ENCODE results near the gene FN3K.

DNA sequence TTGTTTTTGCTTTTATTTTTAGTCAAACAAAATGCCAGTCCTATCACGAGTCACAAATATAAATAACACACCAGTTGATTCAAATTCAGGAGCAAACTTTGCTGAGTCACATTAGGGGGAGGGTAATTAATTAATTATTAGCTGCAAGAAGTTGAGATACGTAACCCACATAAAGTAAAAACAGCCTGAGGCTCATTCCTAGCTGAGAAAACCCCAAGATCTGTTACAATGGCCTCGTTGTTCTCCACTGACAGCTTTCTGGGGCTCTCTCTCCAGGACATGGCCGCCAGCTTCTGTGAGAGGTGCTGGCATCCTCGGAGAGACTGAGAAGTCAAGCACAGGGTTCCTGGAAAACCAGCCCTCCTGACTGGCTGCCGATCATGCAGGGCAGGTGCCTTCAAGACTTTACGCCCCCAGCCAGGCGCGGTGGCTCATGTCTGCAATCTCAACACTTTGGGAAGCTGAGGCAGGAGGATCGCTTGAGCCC is 48.0 kb upstream of the FN3K start:
- TF ChIP-seq, protein P1, sequence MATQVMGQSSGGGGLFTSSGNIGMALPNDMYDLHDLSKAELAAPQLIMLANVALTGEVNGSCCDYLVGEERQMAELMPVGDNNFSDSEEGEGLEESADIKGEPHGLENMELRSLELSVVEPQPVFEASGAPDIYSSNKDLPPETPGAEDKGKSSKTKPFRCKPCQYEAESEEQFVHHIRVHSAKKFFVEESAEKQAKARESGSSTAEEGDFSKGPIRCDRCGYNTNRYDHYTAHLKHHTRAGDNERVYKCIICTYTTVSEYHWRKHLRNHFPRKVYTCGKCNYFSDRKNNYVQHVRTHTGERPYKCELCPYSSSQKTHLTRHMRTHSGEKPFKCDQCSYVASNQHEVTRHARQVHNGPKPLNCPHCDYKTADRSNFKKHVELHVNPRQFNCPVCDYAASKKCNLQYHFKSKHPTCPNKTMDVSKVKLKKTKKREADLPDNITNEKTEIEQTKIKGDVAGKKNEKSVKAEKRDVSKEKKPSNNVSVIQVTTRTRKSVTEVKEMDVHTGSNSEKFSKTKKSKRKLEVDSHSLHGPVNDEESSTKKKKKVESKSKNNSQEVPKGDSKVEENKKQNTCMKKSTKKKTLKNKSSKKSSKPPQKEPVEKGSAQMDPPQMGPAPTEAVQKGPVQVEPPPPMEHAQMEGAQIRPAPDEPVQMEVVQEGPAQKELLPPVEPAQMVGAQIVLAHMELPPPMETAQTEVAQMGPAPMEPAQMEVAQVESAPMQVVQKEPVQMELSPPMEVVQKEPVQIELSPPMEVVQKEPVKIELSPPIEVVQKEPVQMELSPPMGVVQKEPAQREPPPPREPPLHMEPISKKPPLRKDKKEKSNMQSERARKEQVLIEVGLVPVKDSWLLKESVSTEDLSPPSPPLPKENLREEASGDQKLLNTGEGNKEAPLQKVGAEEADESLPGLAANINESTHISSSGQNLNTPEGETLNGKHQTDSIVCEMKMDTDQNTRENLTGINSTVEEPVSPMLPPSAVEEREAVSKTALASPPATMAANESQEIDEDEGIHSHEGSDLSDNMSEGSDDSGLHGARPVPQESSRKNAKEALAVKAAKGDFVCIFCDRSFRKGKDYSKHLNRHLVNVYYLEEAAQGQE (IDR thresholded peaks at IDR 0.05) = no peak
- TF ChIP-seq JUNB (IDR thresholded peaks at IDR 0.05) (no peak), MAFK (IDR thresholded peaks at IDR 0.05; ENCODE audit: partially characterized antibody) (peak; percentile 97), HOXA7 (CRISPR knock-in tag; IDR thresholded peaks at IDR 0.05) (no peak), CBX2 (IDR thresholded peaks at IDR 0.05; ENCODE audit: borderline replicate concordance, low read depth) (no peak), ESRRA (IDR thresholded peaks at IDR 0.05; ENCODE audit: borderline replicate concordance, low read length) (no peak), KDM1A (IDR thresholded peaks at IDR 0.05; ENCODE audit: low read depth) (no peak), SMC3 (IDR thresholded peaks at IDR 0.05) (no peak; the same call in 2 of the 3 replicates), POLR2A (IDR thresholded peaks at IDR 0.05; ENCODE audit: low read length) (no peak), HOXB13 (CRISPR knock-in tag; IDR thresholded peaks at IDR 0.05; ENCODE audit: low read depth) (peak; percentile 77; the same call in 1 of the 2 replicates), TFCP2L1 (CRISPR knock-in tag; IDR thresholded peaks at IDR 0.05) (no peak)
- TF ChIP-seq, protein P2, sequence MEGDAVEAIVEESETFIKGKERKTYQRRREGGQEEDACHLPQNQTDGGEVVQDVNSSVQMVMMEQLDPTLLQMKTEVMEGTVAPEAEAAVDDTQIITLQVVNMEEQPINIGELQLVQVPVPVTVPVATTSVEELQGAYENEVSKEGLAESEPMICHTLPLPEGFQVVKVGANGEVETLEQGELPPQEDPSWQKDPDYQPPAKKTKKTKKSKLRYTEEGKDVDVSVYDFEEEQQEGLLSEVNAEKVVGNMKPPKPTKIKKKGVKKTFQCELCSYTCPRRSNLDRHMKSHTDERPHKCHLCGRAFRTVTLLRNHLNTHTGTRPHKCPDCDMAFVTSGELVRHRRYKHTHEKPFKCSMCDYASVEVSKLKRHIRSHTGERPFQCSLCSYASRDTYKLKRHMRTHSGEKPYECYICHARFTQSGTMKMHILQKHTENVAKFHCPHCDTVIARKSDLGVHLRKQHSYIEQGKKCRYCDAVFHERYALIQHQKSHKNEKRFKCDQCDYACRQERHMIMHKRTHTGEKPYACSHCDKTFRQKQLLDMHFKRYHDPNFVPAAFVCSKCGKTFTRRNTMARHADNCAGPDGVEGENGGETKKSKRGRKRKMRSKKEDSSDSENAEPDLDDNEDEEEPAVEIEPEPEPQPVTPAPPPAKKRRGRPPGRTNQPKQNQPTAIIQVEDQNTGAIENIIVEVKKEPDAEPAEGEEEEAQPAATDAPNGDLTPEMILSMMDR (IDR thresholded peaks at IDR 0.05) = no peak
- TF ChIP-seq, protein P3, sequence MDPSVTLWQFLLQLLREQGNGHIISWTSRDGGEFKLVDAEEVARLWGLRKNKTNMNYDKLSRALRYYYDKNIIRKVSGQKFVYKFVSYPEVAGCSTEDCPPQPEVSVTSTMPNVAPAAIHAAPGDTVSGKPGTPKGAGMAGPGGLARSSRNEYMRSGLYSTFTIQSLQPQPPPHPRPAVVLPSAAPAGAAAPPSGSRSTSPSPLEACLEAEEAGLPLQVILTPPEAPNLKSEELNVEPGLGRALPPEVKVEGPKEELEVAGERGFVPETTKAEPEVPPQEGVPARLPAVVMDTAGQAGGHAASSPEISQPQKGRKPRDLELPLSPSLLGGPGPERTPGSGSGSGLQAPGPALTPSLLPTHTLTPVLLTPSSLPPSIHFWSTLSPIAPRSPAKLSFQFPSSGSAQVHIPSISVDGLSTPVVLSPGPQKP (IDR thresholded peaks at IDR 0.05; ENCODE audit: low read depth, low read length) = no peak
